SK-N-SH (cell line): ENCODE results near the gene RARB. TPM values are rescaled to one million over a fixed set of nuclear protein-coding genes. Genes with fewer than 3 reads are reported as not detected.

ENCODE experiments used
- CHD2 ChIP-seq: fragments of 150-350 bp; IDR thresholded peaks from 2 replicates; pipeline ENCODE4 v1.6.1; 2018; ENCODE audit warnings: low read length; ENCODE audit not compliant: partially characterized antibody
- CTCF ChIP-seq: fragments of 200-600 bp; sonication (generic); IDR thresholded peaks from 2 replicates; pipeline ENCODE4 v1.6.1; 2017; ENCODE audit warnings: antibody characterized with exemption, mild to moderate bottlenecking, moderate library complexity
- FOSL2 ChIP-seq: IDR thresholded peaks from 2 replicates; pipeline ENCODE4 v1.4.0; 2012; ENCODE audit warnings: low read depth, mild to moderate bottlenecking, moderate library complexity, borderline replicate concordance
- FOXJ3 ChIP-seq: sonication (generic); formaldehyde crosslinking; IDR thresholded peaks from 2 replicates; pipeline ENCODE4 v1.5.1; 2020; ENCODE audit warnings: mild to moderate bottlenecking, missing genetic modification reagents
- FOXM1 ChIP-seq: IDR thresholded peaks from 2 replicates; pipeline ENCODE4 v1.4.0; 2012; ENCODE audit warnings: low read depth, mild to moderate bottlenecking
- GABPA ChIP-seq: IDR thresholded peaks from 2 replicates; pipeline ENCODE4 v1.4.0; 2012; ENCODE audit warnings: low read depth, mild to moderate bottlenecking
- GATA2 ChIP-seq: sonication (generic); formaldehyde crosslinking; IDR thresholded peaks from 2 replicates; pipeline ENCODE4 v1.5.0; 2020; ENCODE audit warnings: mild to moderate bottlenecking, missing genetic modification reagents
- JUND ChIP-seq: IDR thresholded peaks from 2 replicates; pipeline ENCODE4 v1.4.0; 2012
- MAX ChIP-seq: IDR thresholded peaks from 2 replicates; pipeline ENCODE4 v1.4.0; 2012; ENCODE audit warnings: low read depth
- MEF2A ChIP-seq: IDR thresholded peaks from 2 replicates; pipeline ENCODE4 v1.4.0; 2012; ENCODE audit warnings: low read depth, borderline replicate concordance
- NFIC ChIP-seq: IDR thresholded peaks from 2 replicates; pipeline ENCODE4 v1.4.0; 2012; ENCODE audit warnings: borderline replicate concordance
- POLR2AphosphoS5 ChIP-seq: IDR thresholded peaks from 2 replicates; pipeline ENCODE4 v1.6.1; 2012; ENCODE audit warnings: low read depth, low read length
- RAD21 ChIP-seq: IDR thresholded peaks from 2 replicates; pipeline ENCODE4 v1.6.1; 2012; ENCODE audit warnings: mild to moderate bottlenecking, low read length
- RFX5 ChIP-seq: IDR thresholded peaks from 2 replicates; pipeline ENCODE4 v1.6.1; 2012; ENCODE audit warnings: mild to moderate bottlenecking, improper control_type of control experiment, low read length
- RXRA ChIP-seq: IDR thresholded peaks from 2 replicates; pipeline ENCODE4 v1.4.0; 2012; ENCODE audit warnings: low read depth, mild to moderate bottlenecking, borderline replicate concordance
- SIN3A ChIP-seq: IDR thresholded peaks from 2 replicates; pipeline ENCODE4 v1.6.1; 2012; ENCODE audit warnings: low read depth, mild to moderate bottlenecking, low read length, moderate library complexity, borderline replicate concordance
- SMC3 ChIP-seq: IDR thresholded peaks from 2 replicates; pipeline ENCODE4 v1.6.1; 2012; ENCODE audit warnings: low read depth, low read length, improper control_type of control experiment
- USF1 ChIP-seq: IDR thresholded peaks from 2 replicates; pipeline ENCODE4 v1.4.0; 2012; ENCODE audit warnings: low read depth, borderline replicate concordance
- YY1 ChIP-seq: IDR thresholded peaks from 2 replicates; pipeline ENCODE4 v1.4.0; 2012; ENCODE audit warnings: low read depth, mild to moderate bottlenecking
- ZBTB33 ChIP-seq: IDR thresholded peaks from 2 replicates; pipeline ENCODE4 v1.4.0; 2012; ENCODE audit warnings: low read depth, borderline replicate concordance
- polyA plus RNA-seq, 3 experiments: library from polyadenylated mRNA; depleted of rRNA; stranded (reverse); fragments of >200 nt; gene quantifications; 2 replicates each; pipeline ENCODE4 v1.2.3, GENCODE V29; 2012

The RARB gene
- polyA plus RNA-seq, 1 of the 3 experiments (the other 2 are of a cell fraction) = 10.7 TPM

GRCh38 chr3:25582242-25582641 is 154.2 kb downstream of the RARB start (continued):
- TF ChIP-seq USF1 (no peak), GABPA (no peak), SIN3A (peak; percentile 50; the same call in 1 of the 2 replicates), RFX5 (no peak), SMC3 (no peak), POLR2AphosphoS5 (no peak; the same call in 1 of the 2 replicates), RXRA (peak; percentile 84; the same call in 1 of the 2 replicates), FOXM1 (peak; percentile 73; the same call in 1 of the 2 replicates), MAX (peak; percentile 85), YY1 (no peak), MEF2A (no peak), JUND (peak; percentile 76), NFIC (peak; percentile 91), FOXJ3 (CRISPR knock-in tag) (no peak), FOSL2 (peak; percentile 83), RAD21 (no peak), GATA2 (CRISPR knock-in tag) (no peak), CTCF (no peak), CHD2 (no peak), ZBTB33 (no peak)
